NOMO-1 (cell line): Measurements from ENCODE around the gene FANCG.

Source experiments
- DNase-seq, 2 experiments: peaks; one replicate each; lab custom pipeline; 2025; ENCODE audit not compliant: unreplicated experiment in 2 of 2; lab: John Stamatoyannopoulos, UW

Gene FANCG

GRCh38 chr9:35027374-35027773 lies 52.4 kb downstream of the FANCG start:
- no peak for DNase-seq

GRCh38 chr9:35026671-35027070 lies 53.1 kb downstream of the FANCG start:
- DNase-seq = no peak
